GM19395 (cell line): Measurements from ENCODE around the gene OSBPL9.

ENCODE experiments used
- ATAC-seq: cut with Tn5 transposase; IDR thresholded peaks from one replicate; pipeline ENCODE4 v1.9.1; 2021; ENCODE audit warnings: mild to moderate bottlenecking, moderate library complexity; ENCODE audit not compliant: unreplicated experiment

Gene OSBPL9

GRCh38 chr1:51734896-51735745 is 118.2 kb downstream of the OSBPL9 start:
- ATAC-seq, result no peak

GRCh38 chr1:51735746-51736254 is 118.9 kb downstream of the OSBPL9 start:
- no peak for ATAC-seq

GRCh38 chr1:51736702-51737101 is 119.8 kb downstream of the OSBPL9 start:
- no peak for ATAC-seq

- no peak for ATAC-seq
These were observed 121.8 kb downstream of the OSBPL9 start for GRCh38 chr1:51738681-51739080.

- ATAC-seq, result no peak
These were observed 123.8 kb downstream of the OSBPL9 start for GRCh38 chr1:51740652-51741051.

- no peak for ATAC-seq
These were observed 124.3 kb downstream of the OSBPL9 start for GRCh38 chr1:51741121-51741681.

GRCh38 chr1:51744506-51745303 is 127.8 kb downstream of the OSBPL9 start:
- peak; percentile 56 for ATAC-seq

- ATAC-seq, result no peak
These were observed 128.3 kb downstream of the OSBPL9 start for GRCh38 chr1:51745304-51745570.

- ATAC-seq, result no peak
These were observed 132.3 kb downstream of the OSBPL9 start for GRCh38 chr1:51749151-51749550.

- ATAC-seq, result no peak
These were observed 133.3 kb downstream of the OSBPL9 start for GRCh38 chr1:51750218-51750617.

- no peak for ATAC-seq
These were observed 133.8 kb downstream of the OSBPL9 start for GRCh38 chr1:51750729-51751128.

- ATAC-seq, result no peak
These were observed 135.4 kb downstream of the OSBPL9 start for GRCh38 chr1:51752073-51752948.

GRCh38 chr1:51753969-51754368 is 137.1 kb downstream of the OSBPL9 start:
- no peak for ATAC-seq

- no peak for ATAC-seq
These were observed 137.8 kb downstream of the OSBPL9 start for GRCh38 chr1:51754666-51755065.

GRCh38 chr1:51755437-51755836 is 138.5 kb downstream of the OSBPL9 start:
- no peak for ATAC-seq

GRCh38 chr1:51756290-51756689 is 139.4 kb downstream of the OSBPL9 start:
- no peak for ATAC-seq

GRCh38 chr1:51758310-51758709 is 141.4 kb downstream of the OSBPL9 start:
- ATAC-seq, result no peak

- ATAC-seq, result no peak
These were observed 144.0 kb downstream of the OSBPL9 start for GRCh38 chr1:51760872-51761271.

GRCh38 chr1:51761351-51761750 is 144.5 kb downstream of the OSBPL9 start:
- ATAC-seq, result no peak

GRCh38 chr1:51768971-51769588 is 152.2 kb downstream of the OSBPL9 start:
- ATAC-seq, result peak; percentile 56
